HG02798 (cell line): ENCODE measurements around the gene TDP1.
A peak's percentile ranks its signal among the peaks of the same experiment; 100 is the strongest.

Experiments
- ATAC-seq: cut with Tn5 transposase; IDR thresholded peaks from one replicate; pipeline ENCODE4 v1.9.1; 2021; ENCODE audit warnings: mild to moderate bottlenecking; ENCODE audit not compliant: unreplicated experiment, poor library complexity

Gene TDP1

DNA sequence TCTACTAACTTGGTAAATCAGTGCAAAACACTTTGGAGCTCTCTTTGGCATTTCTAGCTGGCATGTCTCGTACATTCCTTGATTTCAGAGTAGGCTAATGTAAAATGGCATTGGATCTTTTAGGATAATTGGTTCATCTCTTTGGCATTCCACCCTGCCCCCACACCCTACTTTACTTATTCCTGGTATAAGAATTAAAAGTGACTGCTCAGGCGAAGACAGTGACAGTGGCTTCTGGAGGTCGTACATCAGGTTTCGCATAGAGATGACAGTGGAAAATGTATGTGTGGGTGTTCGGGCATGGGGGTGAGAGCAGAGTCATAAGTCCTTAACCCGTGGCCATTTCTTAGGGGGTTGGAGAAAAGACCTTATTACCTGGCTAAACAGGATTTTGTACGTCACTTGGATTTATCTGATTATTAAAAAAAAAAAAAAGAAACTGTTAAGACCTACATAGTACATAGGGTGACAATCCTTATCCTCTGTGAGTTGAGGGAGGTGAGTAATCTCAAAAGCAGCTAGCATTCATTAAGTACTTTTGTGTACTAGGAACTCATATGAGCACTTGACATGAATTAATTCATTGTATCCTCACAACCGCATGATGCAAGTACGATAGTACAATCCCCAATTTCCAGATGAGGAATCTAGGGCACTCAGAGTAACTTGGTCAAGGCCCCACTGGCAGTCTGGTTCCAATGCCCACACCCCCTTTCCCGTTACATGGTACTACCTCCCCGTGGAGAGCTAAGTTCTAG lies 83.7 kb downstream of the TDP1 start:
- ATAC-seq = no peak

DNA sequence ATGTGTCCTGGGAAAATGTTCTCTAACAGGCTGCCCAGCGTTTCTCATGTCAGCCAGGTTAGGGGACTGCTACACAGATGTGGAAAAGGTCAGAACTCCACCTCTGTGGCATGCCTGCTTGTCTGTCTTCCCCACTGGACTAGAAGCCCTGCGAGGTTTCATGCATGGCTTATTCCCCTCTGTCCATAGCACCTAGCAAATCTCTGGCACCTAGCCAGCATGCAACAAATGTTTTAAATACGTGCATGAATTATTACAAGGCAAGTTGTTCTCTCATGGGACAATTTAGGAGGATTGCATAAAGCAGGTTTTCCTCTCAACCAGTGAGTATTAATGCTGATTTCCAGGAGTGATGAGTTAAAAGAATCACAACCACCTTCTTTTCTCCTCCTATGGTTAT lies 84.7 kb downstream of the TDP1 start:
- no peak for ATAC-seq

DNA sequence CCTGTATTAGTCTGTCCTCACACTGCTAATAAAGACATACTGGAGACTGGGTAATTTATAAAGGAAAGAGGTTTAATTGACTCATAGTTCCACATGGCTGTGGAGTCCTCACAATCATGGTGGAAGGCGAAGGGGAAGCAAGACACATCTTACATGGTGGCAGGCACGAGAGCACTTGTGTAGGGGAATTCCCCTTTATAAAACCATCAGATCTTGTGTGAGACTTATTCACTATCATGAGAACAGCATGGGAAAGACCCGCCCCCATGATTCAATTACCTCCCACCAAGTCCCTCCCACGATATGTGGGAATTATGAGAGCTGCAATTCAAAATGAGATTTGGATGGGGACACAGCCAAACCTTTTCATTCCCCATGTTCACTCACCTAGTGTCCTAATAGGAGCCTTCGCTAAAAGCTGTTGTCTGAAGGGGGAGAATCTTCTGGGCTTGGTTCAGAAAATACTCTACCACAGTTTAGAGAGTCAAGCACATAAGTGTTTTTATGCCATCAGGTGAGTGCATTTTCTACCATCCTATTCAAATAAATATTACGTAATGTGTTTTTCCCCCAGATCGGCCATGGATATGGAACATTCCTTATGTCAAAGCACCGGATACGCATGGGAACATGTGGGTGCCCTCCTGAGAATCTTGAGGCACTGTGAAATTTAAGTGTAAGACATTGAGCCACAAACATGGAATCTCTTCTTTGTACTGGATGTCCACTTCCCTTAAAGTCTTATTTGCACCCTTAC lies 86.9 kb downstream of the TDP1 start:
- ATAC-seq = no peak

DNA sequence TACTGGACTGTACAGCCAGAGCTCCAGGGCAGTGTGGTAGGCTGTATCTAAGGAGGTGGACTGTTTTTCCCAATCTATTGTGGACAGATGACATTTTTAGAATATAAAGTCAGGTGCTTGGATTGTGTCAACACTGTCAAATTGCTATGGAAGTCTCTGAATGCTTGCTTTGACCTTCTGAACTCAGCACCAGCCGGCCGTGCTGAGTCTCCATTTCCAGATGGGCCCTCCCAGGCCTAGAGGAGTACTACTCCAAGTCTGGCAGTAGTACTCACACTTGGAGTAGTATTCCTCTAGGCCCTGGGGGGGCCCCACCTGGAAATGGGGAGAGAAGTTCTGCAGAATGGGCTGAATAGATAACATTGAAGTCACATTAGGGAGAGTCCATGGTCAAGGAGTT lies 89.9 kb downstream of the TDP1 start:
- ATAC-seq = no peak

DNA sequence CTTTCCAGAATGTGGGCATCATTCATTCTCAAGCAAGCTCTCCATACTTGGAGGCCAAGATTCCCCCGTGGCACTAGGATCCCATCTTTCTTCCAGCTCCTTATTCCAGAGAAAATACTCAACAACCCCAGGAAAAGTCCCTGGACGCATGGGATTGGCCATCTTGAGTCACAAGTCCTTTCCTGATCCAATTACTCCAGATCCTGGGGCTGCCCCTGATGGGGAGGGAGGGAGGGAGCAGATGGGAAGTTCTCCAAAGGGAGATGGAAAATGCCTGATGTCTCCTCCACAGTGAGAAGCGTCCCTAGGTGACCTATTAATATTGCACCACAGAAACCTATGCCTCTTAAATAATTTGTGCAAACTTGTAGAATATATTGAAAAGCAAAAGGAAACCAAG lies 93.7 kb downstream of the TDP1 start:
- no peak for ATAC-seq

DNA sequence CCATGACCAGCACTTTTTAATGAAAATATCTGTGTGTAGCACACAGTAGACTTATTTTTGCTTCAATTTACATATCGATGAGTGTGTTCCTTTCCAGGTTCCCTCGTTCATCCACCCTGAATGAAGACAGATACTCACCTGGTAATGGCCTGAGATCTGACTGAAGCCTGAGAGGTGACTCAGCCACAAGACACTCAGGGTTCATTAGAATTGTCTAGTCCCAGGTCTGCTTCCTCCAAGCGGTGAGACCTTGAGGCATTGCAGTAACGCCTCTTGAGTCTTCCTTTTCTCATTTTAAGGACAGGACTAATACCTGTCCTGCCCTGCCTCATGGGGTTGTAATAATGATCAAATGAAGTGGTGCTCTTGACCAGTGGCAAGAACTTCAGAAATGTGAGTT lies 94.5 kb downstream of the TDP1 start:
- no peak for ATAC-seq

DNA sequence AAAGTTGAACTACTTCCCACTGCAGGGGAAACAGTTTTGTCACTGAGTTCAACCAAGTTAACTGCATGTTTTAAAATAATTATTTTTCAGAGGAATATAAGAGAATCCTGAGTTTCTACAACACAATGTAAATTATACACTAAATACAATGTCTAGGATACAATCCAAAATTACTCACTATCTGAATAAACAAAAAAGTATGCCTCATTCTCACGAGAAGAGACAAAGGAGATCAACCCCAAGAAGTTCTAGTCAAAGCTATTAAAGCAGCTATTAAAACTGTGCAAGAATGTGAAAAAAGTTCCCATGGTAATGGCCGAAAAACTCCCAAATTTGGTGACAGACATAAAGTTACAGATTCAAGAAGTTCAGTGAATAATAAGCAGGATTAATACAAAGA lies 97.3 kb downstream of the TDP1 start:
- ATAC-seq = no peak

DNA sequence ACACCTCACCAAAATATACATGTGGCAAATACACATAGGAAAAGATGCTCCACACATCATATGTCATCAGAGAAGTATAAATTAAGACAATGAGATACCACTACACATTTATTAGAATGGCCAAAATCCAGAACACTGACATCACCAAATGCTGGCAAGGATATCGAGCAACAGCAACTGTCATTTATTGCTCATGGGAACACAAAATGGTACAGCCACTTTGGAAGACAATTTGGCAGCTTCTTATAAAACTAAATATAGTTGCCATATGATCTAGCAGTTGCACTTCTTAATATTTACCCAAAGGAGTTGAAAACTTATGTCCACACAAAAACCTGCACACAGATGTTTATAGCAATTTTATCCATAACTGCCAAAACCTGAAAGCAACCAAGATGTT lies 99.1 kb downstream of the TDP1 start:
- ATAC-seq = no peak

DNA sequence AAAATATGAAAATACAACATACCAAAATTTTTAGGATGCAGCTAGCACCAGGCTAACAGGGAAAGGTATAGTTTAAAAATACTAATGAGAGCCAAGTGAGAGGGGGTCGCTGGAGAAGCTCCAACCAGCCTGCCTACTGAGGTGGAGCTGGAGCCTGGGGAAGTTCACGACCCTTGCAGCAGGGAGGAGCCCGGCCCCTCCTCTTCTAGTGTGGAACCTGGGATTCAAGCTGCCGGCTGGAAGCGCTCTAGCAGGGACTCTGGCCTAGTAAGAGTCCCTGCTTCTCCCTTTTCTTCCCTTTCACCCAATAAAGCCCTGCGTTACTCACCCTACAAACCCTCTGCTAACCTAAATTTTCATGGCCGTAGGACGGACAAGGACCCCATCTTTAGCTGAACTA lies 101.1 kb downstream of the TDP1 start:
- no peak for ATAC-seq

DNA sequence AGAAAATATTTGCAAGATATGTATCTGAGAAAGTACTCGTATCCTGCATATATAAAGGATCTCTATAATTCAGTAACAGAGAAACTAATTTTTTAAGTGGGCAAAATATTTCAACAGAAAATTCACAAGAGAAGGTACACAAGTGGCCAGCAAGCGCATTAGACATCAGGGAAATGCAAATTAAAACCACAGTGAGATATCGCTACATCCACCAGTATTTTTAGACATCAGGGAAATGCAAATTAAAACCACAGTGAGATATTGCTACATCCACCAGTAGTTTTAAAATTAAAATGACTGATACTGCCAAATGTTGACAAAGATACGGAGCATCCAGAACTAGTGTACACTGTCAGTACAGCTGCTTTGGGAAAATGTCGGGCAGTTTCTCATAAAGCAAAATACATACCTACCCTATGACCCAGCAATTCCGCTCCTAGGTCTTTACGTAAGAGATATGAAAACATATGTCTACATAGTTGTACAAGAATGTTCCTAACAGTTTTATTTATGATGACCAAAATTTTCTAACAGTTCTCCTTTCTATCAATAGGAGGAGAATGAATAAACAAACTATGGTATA lies 103.2 kb downstream of the TDP1 start:
- no peak for ATAC-seq

DNA sequence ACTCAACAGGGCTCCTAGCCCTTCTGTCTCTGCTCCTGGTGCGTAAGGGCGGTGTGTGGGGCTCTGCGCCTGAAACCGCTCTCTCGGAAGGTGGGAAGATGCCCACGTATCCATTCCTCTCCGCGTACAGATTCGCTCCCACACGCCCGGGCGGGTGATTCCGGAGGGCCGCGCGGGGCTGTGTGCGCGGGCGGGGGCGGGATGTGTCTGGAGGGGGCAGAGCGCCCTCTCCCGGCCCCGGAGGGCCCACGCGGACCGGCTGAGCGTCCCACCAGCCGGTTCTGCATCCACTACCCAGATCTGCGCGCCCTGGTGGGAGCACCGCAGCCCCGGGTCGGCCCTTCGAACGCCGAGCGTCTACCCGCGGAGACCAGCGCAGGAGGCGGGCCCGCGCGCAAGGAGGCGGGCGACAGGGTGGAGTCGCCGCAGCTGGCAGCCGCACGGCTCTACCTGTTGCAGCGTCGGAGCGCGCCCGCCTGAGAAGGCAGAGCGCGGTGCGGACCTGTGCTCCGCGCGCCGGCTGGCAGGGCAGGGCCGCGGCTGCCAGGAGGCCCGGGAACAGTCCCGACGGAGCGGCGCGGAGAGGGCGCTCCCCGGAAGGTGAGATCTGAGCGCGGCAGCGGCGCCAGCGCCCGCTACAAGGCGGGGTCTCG lies 104.7 kb downstream of the TDP1 start:
- peak; percentile 73 for ATAC-seq

DNA sequence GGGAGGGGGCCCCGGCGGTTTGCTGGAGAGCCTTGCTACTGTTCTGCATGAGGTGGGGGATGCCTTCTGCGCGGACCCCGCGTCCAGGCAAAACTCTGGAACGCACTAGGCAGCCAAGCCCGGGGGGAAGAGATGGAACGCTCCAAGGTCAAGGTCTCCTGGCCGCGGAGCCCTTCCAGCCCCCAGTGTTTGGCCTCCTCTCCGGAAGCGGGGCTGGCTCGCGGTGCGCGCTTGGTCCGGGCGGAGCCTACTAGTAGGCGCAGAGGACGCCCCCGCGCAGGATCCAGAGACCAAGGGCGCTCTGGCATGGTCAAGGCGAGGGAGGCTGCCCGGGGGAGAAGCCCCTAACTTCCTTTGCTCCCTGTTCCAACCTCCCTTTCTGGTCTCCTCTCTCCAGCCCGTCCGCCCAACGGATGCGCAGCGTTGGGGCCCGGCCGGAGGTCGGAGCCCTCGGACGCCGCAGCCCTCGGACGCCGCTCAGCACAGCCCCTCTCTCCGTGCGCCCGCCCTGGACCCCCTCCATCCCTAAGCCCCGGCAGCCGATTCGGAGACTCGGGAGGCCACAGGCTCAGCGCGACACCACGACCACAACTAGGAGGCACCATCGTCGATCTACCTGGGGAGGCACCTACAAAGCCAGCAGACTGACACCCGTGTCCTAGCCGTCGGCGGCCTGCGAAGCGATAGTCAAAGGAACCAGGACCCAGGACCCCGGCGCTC lies 105.4 kb downstream of the TDP1 start:
- peak; percentile 27 for ATAC-seq

DNA sequence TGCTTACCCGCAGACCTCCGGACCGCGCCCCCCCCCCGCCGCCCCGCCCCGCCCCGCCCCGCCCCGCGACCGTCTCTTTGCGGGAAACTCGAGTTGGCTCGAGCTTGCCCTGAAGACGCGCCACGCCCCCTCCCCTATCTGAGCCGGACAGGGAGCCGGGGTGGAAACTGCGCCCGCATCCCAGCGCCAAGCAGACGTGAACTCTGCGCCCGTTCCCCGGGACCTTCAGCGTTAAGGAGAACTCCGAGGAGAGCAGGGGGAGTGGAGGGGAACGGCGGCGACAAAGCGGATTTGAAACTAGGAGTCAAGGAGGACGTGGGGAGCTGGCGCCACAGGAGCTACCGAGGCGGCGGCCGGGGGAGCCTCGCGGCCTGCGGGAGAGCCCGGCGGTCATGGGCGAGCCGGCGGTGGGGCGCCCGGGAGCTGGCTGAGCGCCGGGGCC lies 106.0 kb downstream of the TDP1 start, which contains the start of gene KCNK13:
Gene KCNK13 (plus strand): TSS at position 310 of the 442 bp plus-strand sequence. CDS start 212 bp downstream, outside the sequence.
- no peak for ATAC-seq

DNA sequence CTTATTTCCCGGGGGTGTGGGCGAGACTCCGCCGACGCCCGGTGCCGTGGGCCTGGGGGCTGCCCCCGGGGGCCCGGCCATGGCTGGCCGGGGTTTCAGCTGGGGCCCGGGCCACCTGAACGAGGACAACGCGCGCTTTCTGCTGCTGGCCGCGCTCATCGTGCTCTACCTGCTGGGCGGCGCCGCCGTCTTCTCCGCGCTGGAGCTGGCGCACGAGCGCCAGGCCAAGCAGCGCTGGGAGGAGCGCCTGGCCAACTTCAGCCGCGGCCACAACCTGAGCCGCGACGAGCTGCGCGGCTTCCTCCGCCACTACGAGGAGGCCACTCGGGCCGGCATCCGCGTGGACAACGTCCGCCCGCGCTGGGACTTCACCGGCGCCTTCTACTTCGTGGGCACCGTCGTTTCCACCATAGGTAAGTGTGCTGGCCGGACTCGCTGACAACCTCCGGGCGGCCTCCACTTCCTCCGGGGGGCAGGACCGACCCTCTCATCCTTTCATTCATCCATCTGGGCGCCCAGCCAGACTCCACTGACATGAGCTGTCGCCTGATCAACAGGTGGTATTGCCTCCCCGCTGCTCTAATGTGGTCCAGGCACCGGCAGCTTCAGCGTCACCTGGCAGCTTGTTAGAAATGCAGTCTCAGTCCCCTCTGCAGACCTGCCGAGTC lies 106.5 kb downstream of the TDP1 start:
- ATAC-seq = no peak

DNA sequence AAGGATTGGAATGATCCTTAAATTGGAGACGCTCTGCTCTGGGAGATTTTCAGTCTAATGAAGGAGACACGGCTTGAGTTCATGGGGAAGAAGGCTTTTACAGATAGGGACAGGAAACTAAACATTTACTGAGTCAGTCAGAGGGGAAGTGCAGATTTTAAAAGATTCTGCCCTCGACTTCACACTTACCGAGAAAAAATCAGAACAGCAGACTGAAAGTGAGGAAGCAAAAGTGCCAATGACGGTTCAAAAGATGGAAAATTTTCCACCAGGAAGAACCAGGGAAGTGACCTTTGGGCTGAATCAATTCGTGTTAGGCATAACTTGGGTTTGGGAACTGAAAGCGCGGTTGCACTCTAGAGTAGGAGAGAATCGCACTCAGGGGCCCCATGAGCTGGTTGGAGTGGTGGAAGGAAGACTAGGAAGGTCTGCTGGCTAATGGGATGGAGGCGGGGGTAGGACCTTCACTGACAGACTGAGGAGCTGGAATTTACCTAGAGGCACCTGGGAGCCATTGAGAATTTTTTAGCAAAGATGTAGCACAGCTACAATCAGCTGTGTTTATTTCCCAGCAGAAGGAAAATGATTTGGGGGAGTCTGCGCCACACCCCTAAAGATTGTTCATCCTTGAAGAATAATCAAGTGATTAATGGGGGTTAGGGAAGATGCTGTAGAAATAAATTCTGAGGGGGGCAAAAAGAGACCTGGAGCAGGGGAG lies 107.3 kb downstream of the TDP1 start:
- no peak for ATAC-seq

DNA sequence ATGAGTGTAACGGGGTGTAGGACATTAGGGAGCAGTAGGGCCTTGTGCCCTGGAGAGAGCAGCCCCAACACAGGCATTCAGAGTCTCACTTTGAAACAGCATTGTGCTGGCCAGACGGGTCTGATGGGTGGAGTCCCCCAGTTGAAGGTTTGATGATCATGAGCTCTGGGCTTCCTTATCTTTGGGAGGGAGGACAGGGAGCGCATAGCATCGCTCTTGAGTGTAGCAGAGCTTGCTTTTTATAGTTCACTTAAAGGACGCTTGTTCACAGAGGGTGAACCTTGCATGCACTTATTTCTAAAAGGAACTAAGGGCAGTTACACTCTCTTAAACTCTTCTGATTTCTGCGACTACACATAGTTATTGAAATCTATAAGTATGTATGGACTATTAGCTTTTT lies 116.6 kb downstream of the TDP1 start:
- no peak for ATAC-seq

DNA sequence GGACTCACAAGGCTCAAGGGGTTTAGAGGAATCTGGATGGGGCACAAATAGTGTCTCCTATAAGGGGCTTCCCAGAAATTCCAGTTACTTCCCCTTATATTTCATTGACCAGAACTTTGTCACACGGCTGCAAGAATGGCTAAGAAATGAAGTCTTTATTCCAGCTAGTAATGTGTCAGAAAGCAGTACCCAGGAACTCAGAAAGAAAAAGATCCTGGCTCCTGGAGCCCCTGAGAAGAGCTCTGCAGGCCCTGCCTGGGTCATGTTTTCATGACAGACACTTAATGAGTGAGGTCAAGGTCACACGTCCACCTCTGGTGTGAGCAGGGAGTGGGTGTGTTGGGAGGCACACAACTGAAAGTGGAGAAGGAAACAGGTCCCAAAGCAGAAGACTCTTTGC lies 123.8 kb downstream of the TDP1 start:
- no peak for ATAC-seq

DNA sequence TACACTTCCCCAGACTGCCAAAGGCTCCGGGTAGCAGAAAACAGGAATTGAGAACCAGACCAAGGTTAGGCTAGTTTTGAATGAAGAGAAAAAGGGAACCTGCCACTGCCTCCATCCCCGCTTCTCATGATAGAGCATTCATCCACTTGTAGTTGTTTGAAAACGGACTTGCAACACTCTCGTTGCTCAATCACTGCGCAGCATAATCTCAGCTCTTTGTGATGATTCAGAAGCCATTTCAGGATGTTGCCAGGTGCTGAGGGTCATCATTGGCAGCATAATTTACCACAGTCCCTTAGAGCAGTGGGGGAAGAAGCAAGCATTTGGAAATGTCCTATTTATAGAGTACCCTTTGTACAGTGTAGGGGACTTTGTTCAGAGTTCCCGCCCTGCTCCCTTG lies 131.7 kb downstream of the TDP1 start:
- ATAC-seq = no peak

DNA sequence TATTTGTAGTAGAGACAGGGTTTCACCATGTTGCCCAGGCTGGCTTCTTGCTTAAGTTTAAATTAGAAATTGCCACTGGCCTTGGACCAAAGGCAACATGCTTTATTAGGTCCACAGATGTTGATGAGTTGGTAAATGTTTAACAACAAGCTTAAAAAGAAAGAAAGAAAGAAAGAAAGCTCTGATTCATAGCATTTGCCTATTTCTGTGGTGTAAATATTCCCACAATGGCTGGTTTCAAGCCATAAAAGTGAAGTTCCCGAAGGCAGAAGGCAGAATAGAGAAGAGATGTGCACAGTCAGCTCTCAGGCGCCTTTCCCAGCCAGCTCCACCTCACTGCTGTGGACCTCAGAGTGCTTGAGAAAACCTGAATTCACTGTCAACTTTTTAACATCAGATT lies 132.4 kb downstream of the TDP1 start:
- no peak for ATAC-seq
